ENCODE results near the gene TNK2.
"Not testable (repeated sequence)": the region's sequence is repeated elsewhere in the genome, so short reads cannot be mapped to it uniquely, and the experiment has no call there.

TNK2 gene

GRCh38 chr3:195866686-195867511 lies 41.5 kb downstream of the TNK2 start:
- TF ChIP-seq FOXM1 (IDR thresholded peaks at IDR 0.05; ENCODE audit: borderline replicate concordance) (no peak), FOXA1 (IDR thresholded peaks at IDR 0.05) (no peak), L3MBTL2 (conservative IDR thresholded peaks at IDR 0.05) (no peak)
- ChIA-PET CTCF (interaction anchor here (0.5 kb wide), 1 partner anchor 27 kb away, joined by 6 read pairs; no protein-coding TSS in a partner anchor), POLR2A (no interaction called here)
- no peak for DNase-seq (ENCODE audit: extremely low spot score)

GRCh38 chr3:195865752-195866151 lies 42.6 kb downstream of the TNK2 start:
- no peak for DNase-seq (ENCODE audit: extremely low spot score)
- CTCF ChIA-PET, result no interaction called here
- POLR2A ChIA-PET, result no interaction called here
- TF ChIP-seq FOXK2 (IDR thresholded peaks at IDR 0.05) (no peak), CTBP1 (IDR thresholded peaks at IDR 0.05; ENCODE audit: borderline replicate concordance) (no peak), L3MBTL2 (conservative IDR thresholded peaks at IDR 0.05) (no peak), ELF4 (IDR thresholded peaks at IDR 0.05) (no peak), ZNF384 (IDR thresholded peaks at IDR 0.05) (no peak), BHLHE40 (IDR thresholded peaks at IDR 0.05; ENCODE audit: borderline replicate concordance) (no peak), HDGF (IDR thresholded peaks at IDR 0.05; ENCODE audit: borderline replicate concordance) (no peak), SP1 (IDR thresholded peaks at IDR 0.05) (no peak), ARNT (IDR thresholded peaks at IDR 0.05) (no peak), FOXM1 (IDR thresholded peaks at IDR 0.05; ENCODE audit: borderline replicate concordance) (no peak), FOXA1 (IDR thresholded peaks at IDR 0.05) (no peak), NFRKB (IDR thresholded peaks at IDR 0.05) (no peak), TARDBP (IDR thresholded peaks at IDR 0.05) (no peak), LEF1 (IDR thresholded peaks at IDR 0.05; ENCODE audit: borderline replicate concordance) (no peak), PKNOX1 (IDR thresholded peaks at IDR 0.05) (no peak), SUZ12 (IDR thresholded peaks at IDR 0.05) (no peak)

- peak; percentile 72 for DNase-seq (ENCODE audit: extremely low spot score)
- POLR2A ChIA-PET, result no interaction called here
- TF ChIP-seq LEF1 (IDR thresholded peaks at IDR 0.05; ENCODE audit: borderline replicate concordance) (no peak), NFRKB (IDR thresholded peaks at IDR 0.05) (no peak), BHLHE40 (IDR thresholded peaks at IDR 0.05; ENCODE audit: borderline replicate concordance) (no peak), ZNF384 (IDR thresholded peaks at IDR 0.05) (no peak), PKNOX1 (IDR thresholded peaks at IDR 0.05) (no peak), FOXK2 (IDR thresholded peaks at IDR 0.05) (no peak), FOXA1 (IDR thresholded peaks at IDR 0.05) (no peak), ARNT (IDR thresholded peaks at IDR 0.05) (no peak)
- CTCF ChIA-PET, result interaction anchor here (0.6 to 0.7 kb wide), 3 partner anchors 32 to 56 kb away, joined by 3 read pairs; no protein-coding TSS in a partner anchor
Measured at GRCh38 chr3:195863121-195864061, 45.0 kb downstream of the TNK2 start.

GRCh38 chr3:195862318-195862717 lies 46.0 kb downstream of the TNK2 start:
- POLR2A ChIA-PET; DNase-seq (ENCODE audit: extremely low spot score): not testable (repeated sequence)
- CTCF ChIA-PET, result interaction anchor here (1.3 to 1.9 kb wide), 2 partner anchors 33 to 52 kb away, joined by 3 to 5 read pairs; no protein-coding TSS in a partner anchor

- POLR2A ChIA-PET, result no interaction called here
- TF ChIP-seq PKNOX1 (IDR thresholded peaks at IDR 0.05) (no peak), SP1 (IDR thresholded peaks at IDR 0.05) (no peak), SUZ12 (IDR thresholded peaks at IDR 0.05) (no peak), FOXA1 (IDR thresholded peaks at IDR 0.05) (no peak), FOXM1 (IDR thresholded peaks at IDR 0.05; ENCODE audit: borderline replicate concordance) (no peak), L3MBTL2 (conservative IDR thresholded peaks at IDR 0.05) (no peak), TARDBP (IDR thresholded peaks at IDR 0.05) (no peak), FOXK2 (IDR thresholded peaks at IDR 0.05) (no peak), ARNT (IDR thresholded peaks at IDR 0.05) (no peak), CTBP1 (IDR thresholded peaks at IDR 0.05; ENCODE audit: borderline replicate concordance) (no peak), LEF1 (IDR thresholded peaks at IDR 0.05; ENCODE audit: borderline replicate concordance) (no peak)
- no peak for DNase-seq (ENCODE audit: extremely low spot score)
- CTCF ChIA-PET, result interaction anchor here (1.9 kb wide), 1 partner anchor 34 kb away, joined by 5 read pairs; no protein-coding TSS in a partner anchor
Measured at GRCh38 chr3:195860456-195860855, 47.9 kb downstream of the TNK2 start.

- ChIA-PET POLR2A (interaction anchor here (0.9 kb wide), 1 partner anchor 30 kb away, joined by 3 read pairs; no protein-coding TSS in a partner anchor), CTCF (interaction anchor here (0.8 to 1.4 kb wide), 3 partner anchors 34 to 55 kb away, joined by 5 to 12 read pairs (median 10); no protein-coding TSS in a partner anchor)
- TF ChIP-seq FOXK2 (IDR thresholded peaks at IDR 0.05) (no peak), HDGF (IDR thresholded peaks at IDR 0.05; ENCODE audit: borderline replicate concordance) (no peak), LEF1 (IDR thresholded peaks at IDR 0.05; ENCODE audit: borderline replicate concordance) (no peak), BHLHE40 (IDR thresholded peaks at IDR 0.05; ENCODE audit: borderline replicate concordance) (no peak), CTBP1 (IDR thresholded peaks at IDR 0.05; ENCODE audit: borderline replicate concordance) (no peak), TARDBP (IDR thresholded peaks at IDR 0.05) (no peak), FOXA1 (IDR thresholded peaks at IDR 0.05) (no peak)
- DNase-seq (ENCODE audit: extremely low spot score), result no peak
Measured at GRCh38 chr3:195859846-195860411, 48.4 kb downstream of the TNK2 start.
